HepG2 (cell line): ENCODE data around the gene HRC. TPM values are rescaled to one million over a fixed set of nuclear protein-coding genes. Genes with fewer than 3 reads are reported as not detected.

Experiments
- ARNT2 ChIP-seq: sonication (generic); formaldehyde crosslinking; IDR thresholded peaks from 2 replicates; pipeline ENCODE4 v1.8.0; 2022; ENCODE audit warnings: mild to moderate bottlenecking, low read depth, missing genetic modification reagents, moderate library complexity
- ATF2 ChIP-seq: sonication (generic); formaldehyde crosslinking; IDR thresholded peaks from 2 replicates; pipeline ENCODE4 v1.4.0; 2020; ENCODE audit warnings: missing genetic modification reagents
- CAMTA2 ChIP-seq: sonication (generic); formaldehyde crosslinking; IDR thresholded peaks from 2 replicates; pipeline ENCODE4 v1.4.0; 2020; ENCODE audit warnings: mild to moderate bottlenecking, missing genetic modification reagents, borderline replicate concordance
- CHCHD3 ChIP-seq: sonication (generic); formaldehyde crosslinking; IDR thresholded peaks from 2 replicates; pipeline ENCODE4 v1.8.0; 2022; ENCODE audit warnings: mild to moderate bottlenecking, missing genetic modification reagents, moderate library complexity
- KAT8 ChIP-seq: IDR thresholded peaks from 2 replicates; pipeline ENCODE4 v1.6.1; 2016; ENCODE audit warnings: missing genetic modification reagents, missing compliant biosample characterization
- MAX ChIP-seq: IDR thresholded peaks from 2 replicates; pipeline ENCODE4 v1.6.1; 2012; ENCODE audit warnings: inconsistent platforms
- NPAS2 ChIP-seq: sonication (generic); formaldehyde crosslinking; IDR thresholded peaks from 2 replicates; pipeline ENCODE4 v1.8.0; 2022; ENCODE audit warnings: mild to moderate bottlenecking, missing genetic modification reagents, borderline replicate concordance
- PHF21A ChIP-seq: sonication (generic); formaldehyde crosslinking; IDR thresholded peaks from 2 replicates; pipeline ENCODE4 v1.5.0; 2020; ENCODE audit warnings: mild to moderate bottlenecking, missing genetic modification reagents
- SMARCC2 ChIP-seq: fragments of 450-650 bp; IDR thresholded peaks from 2 replicates; pipeline ENCODE4 v1.6.1; 2017; ENCODE audit warnings: antibody characterized with exemption, mild to moderate bottlenecking
- STAG1 ChIP-seq: sonication (generic); formaldehyde crosslinking; IDR thresholded peaks from 2 replicates; pipeline ENCODE4 v1.4.0; 2020; ENCODE audit warnings: missing genetic modification reagents
- U2AF2 ChIP-seq: fragments of 200-400 bp; formaldehyde crosslinking; IDR thresholded peaks from 2 replicates; pipeline ENCODE4 v1.6.1; 2017; ENCODE audit warnings: low read depth, mild to moderate bottlenecking, low read length
- ZNF468 ChIP-seq: sonication (generic); formaldehyde crosslinking; IDR thresholded peaks from 2 replicates; pipeline ENCODE4 v1.8.0; 2022; ENCODE audit warnings: mild to moderate bottlenecking, moderate library complexity, missing genetic modification reagents
- ZNF546 ChIP-seq: sonication (generic); formaldehyde crosslinking; conservative IDR thresholded peaks from 2 replicates; pipeline ENCODE4 v1.8.1; 2023; ENCODE audit warnings: mild to moderate bottlenecking, missing genetic modification reagents
- ZNF670 ChIP-seq: sonication (generic); formaldehyde crosslinking; IDR thresholded peaks from 2 replicates; pipeline ENCODE4 v1.8.0; 2022; ENCODE audit warnings: mild to moderate bottlenecking, missing genetic modification reagents, borderline replicate concordance
- ZNF749 ChIP-seq: sonication (generic); formaldehyde crosslinking; IDR thresholded peaks from 2 replicates; pipeline ENCODE4 v1.8.0; 2022; ENCODE audit warnings: mild to moderate bottlenecking, missing genetic modification reagents, moderate library complexity, borderline replicate concordance
- ZNF775 ChIP-seq: sonication (generic); formaldehyde crosslinking; IDR thresholded peaks from 2 replicates; pipeline ENCODE4 v1.4.0; 2020; ENCODE audit warnings: missing genetic modification reagents, mild to moderate bottlenecking, moderate library complexity, borderline replicate concordance
- ZNF782 ChIP-seq: sonication (generic); formaldehyde crosslinking; IDR thresholded peaks from 2 replicates; pipeline ENCODE4 v1.4.0; 2020; ENCODE audit warnings: missing genetic modification reagents, mild to moderate bottlenecking, borderline replicate concordance
- ZNF788 ChIP-seq: sonication (generic); formaldehyde crosslinking; IDR thresholded peaks from 2 replicates; pipeline ENCODE4 v1.5.0; 2020; ENCODE audit warnings: mild to moderate bottlenecking, missing genetic modification reagents, borderline replicate concordance
- ZZZ3 ChIP-seq: sonication (generic); formaldehyde crosslinking; IDR thresholded peaks from 2 replicates; pipeline ENCODE4 v1.4.0; 2020; ENCODE audit warnings: missing genetic modification reagents, mild to moderate bottlenecking, borderline replicate concordance
- polyA plus RNA-seq, 8 experiments: library from polyadenylated mRNA; depleted of rRNA in 3 of 8; stranded (reverse) in 7 of 8; unstranded in 1 of 8; fragments of >200 nt; fragmentation: Illumina TruSeq in 4 of 8; extraction: Trizol in 4 of 8; gene quantifications; 2 replicates each; pipeline versions ENCODE4 v1.2.1 to v1.2.3, GENCODE V29; 2011 to 2016; ENCODE audit warnings: low read depth in 4 of 8, missing spikeins in 1 of 8, mixed read lengths in 1 of 8; ENCODE audit not compliant: insufficient read depth in 1 of 8
- total RNA-seq, 5 experiments: library from RNA; depleted of rRNA; stranded (reverse); fragments of >200 nt; fragmentation: Illumina TruSeq; extraction: Trizol; gene quantifications; 2 replicates each; pipeline ENCODE4 v1.2.3, GENCODE V29; 2016; ENCODE audit warnings: low read depth in 1 of 5
- TF ChIP-seq, protein P1 (sequence below): sonication (generic); formaldehyde crosslinking; IDR thresholded peaks from 2 replicates; pipeline ENCODE4 v1.4.0; 2020; ENCODE audit warnings: missing genetic modification reagents, borderline replicate concordance
- TF ChIP-seq, protein P2 (sequence below): sonication (generic); formaldehyde crosslinking; IDR thresholded peaks from 2 replicates; pipeline ENCODE4 v1.9.0; 2021; ENCODE audit warnings: missing genetic modification reagents, borderline replicate concordance
- TF ChIP-seq, protein P3 (sequence below): IDR thresholded peaks from 2 replicates; pipeline ENCODE4 v1.6.1; 2016; ENCODE audit warnings: missing compliant biosample characterization, missing genetic modification reagents, borderline replicate concordance

Gene HRC
- total and polyA plus RNA-seq, 2 of the 13 experiments (the other 11 are each of a cell fraction or from before 2014, with no cell fraction given): 3.6 to 15.4 TPM

DNA sequence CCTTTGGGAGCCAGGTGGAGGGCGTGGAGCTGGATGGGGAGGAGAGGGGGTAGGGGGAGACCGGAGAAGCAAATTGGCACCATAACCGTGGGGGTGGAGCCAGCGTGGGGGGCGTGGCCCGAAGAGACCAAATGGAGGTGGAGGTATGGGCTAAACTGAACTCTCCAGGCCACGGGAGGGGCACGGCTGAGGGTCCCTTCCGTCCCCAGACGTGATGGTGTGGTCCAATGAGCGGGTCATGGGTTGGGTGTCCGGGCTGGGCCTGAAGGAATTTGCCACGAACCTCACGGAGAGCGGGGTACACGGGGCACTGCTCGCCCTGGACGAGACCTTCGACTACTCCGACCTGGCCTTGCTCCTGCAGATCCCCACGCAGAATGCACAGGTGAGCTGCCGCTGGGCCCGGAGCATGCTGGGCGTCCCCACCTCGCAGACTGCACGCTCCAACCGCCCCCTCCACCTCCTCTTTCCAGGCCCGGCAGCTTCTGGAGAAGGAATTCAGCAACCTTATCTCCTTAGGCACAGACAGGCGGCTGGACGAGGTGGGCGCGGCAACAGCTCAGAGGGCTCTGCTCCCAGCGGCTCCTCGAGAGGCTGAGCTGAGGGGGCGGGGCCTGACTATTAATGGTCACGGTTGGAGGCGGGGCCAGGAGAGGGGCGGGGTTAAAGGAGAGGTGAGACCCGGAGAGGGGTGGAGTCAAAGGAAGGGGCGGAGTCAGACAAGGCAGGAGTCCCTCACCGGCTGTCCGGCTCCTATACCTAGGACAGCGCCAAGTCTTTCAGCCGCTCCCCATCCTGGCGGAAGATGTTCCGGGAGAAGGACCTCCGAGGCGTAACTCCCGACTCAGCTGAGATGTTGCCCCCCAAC, 6.2 kb downstream of the HRC start (continued):
- TF ChIP-seq, protein P1, sequence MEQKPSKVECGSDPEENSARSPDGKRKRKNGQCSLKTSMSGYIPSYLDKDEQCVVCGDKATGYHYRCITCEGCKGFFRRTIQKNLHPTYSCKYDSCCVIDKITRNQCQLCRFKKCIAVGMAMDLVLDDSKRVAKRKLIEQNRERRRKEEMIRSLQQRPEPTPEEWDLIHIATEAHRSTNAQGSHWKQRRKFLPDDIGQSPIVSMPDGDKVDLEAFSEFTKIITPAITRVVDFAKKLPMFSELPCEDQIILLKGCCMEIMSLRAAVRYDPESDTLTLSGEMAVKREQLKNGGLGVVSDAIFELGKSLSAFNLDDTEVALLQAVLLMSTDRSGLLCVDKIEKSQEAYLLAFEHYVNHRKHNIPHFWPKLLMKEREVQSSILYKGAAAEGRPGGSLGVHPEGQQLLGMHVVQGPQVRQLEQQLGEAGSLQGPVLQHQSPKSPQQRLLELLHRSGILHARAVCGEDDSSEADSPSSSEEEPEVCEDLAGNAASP (CRISPR knock-in tag): no peak
- no peak for TF ChIP-seq ZNF775
- TF ChIP-seq ZNF468 (CRISPR knock-in tag): 0 out of 2 replicates have a peak, but pooled peaks have one; percentile 17
- TF ChIP-seq CHCHD3 (CRISPR knock-in tag): 0 out of 2 replicates have a peak, but pooled peaks have one; percentile 47
- no peak for TF ChIP-seq ZNF670 (CRISPR knock-in tag)
- TF ChIP-seq ZNF546 (CRISPR knock-in tag): no peak
- no peak for TF ChIP-seq ZNF788 (CRISPR knock-in tag)
- TF ChIP-seq, protein P2, sequence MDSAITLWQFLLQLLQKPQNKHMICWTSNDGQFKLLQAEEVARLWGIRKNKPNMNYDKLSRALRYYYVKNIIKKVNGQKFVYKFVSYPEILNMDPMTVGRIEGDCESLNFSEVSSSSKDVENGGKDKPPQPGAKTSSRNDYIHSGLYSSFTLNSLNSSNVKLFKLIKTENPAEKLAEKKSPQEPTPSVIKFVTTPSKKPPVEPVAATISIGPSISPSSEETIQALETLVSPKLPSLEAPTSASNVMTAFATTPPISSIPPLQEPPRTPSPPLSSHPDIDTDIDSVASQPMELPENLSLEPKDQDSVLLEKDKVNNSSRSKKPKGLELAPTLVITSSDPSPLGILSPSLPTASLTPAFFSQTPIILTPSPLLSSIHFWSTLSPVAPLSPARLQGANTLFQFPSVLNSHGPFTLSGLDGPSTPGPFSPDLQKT: no peak
- no peak for TF ChIP-seq SMARCC2
- TF ChIP-seq U2AF2: no peak
- TF ChIP-seq KAT8 (CRISPR knock-in tag): no peak
- peak; percentile 37; the same call in 1 of the 2 replicates for TF ChIP-seq ZNF749 (CRISPR knock-in tag)
- TF ChIP-seq MAX: peak; percentile 45; the same call in 1 of the 2 replicates
- no peak for TF ChIP-seq STAG1 (CRISPR knock-in tag)
- TF ChIP-seq, protein P3, sequence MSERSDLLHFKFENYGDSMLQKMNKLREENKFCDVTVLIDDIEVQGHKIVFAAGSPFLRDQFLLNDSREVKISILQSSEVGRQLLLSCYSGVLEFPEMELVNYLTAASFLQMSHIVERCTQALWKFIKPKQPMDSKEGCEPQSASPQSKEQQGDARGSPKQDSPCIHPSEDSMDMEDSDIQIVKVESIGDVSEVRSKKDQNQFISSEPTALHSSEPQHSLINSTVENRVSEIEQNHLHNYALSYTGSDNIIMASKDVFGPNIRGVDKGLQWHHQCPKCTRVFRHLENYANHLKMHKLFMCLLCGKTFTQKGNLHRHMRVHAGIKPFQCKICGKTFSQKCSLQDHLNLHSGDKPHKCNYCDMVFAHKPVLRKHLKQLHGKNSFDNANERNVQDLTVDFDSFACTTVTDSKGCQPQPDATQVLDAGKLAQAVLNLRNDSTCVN (CRISPR knock-in tag): no peak
- no peak for TF ChIP-seq ATF2 (CRISPR knock-in tag)
- TF ChIP-seq ZZZ3 (CRISPR knock-in tag): no peak
- TF ChIP-seq PHF21A: no peak
- no peak for TF ChIP-seq ZNF782 (CRISPR knock-in tag)
- 0 out of 2 replicates have a peak, but pooled peaks have one; percentile 34 for TF ChIP-seq ARNT2 (CRISPR knock-in tag)
- TF ChIP-seq NPAS2 (CRISPR knock-in tag): 0 out of 2 replicates have a peak, but pooled peaks have one; percentile 53
- 0 out of 2 replicates have a peak, but pooled peaks have one; percentile 45 for TF ChIP-seq CAMTA2 (CRISPR knock-in tag)
